IMR-90 (cell line): Measurements from ENCODE around the gene DLX3. TPM values are rescaled to one million over a fixed set of nuclear protein-coding genes. Genes with fewer than 3 reads are reported as not detected.

Experiments used
- ATAC-seq: fragments of 200-7000 bp; cut with Tn5 transposase; 2 replicates; pipeline ENCODE4 v1.9.1; 2020; ENCODE audit warnings: low read depth, mild to moderate bottlenecking, moderate library complexity
- BruUV-seq: library from RNA; stranded (reverse); fragments of 400-500 nt; replicated peaks from 2 replicates; lab custom pipeline; 2021; lab: Mats Ljungman, UMichigan
- CTCF ChIA-PET: fragments of 300-600 bp; formaldehyde crosslinking; extraction: SDS; loops from one replicate; lab custom pipeline; 2021; ENCODE audit warnings: antibody characterized with exemption; lab: Yijun Ruan, JAX
- POLR2A ChIA-PET: fragments of 300-600 bp; sonication (Branson Sonifier 250); formaldehyde crosslinking; loops from one replicate; lab custom pipeline; 2022; ENCODE audit warnings: antibody characterized with exemption; ENCODE audit not compliant: unreplicated experiment; lab: Charles Lee
- DNase-seq: peaks from one replicate; pipeline ENCODE4 v3.0.0; 2013
- H2AFZ ChIP-seq: replicated peaks from 2 replicates; pipeline ENCODE3; 2013; ENCODE audit warnings: low read length, mild to moderate bottlenecking; ENCODE audit not compliant: poor library complexity
- H2AK5ac ChIP-seq: 2 replicates; pipeline ENCODE4 v1.6.1; 2013; ENCODE audit warnings: low read depth, low read length, inconsistent platforms
- H2AK9ac ChIP-seq: replicated peaks from 2 replicates; pipeline ENCODE3; 2013; ENCODE audit warnings: mild to moderate bottlenecking, low read depth, low read length, moderate library complexity; ENCODE audit not compliant: poor library complexity
- H2BK120ac ChIP-seq: 2 replicates; pipeline ENCODE4 v1.6.1; 2013; ENCODE audit warnings: low read depth, low read length, inconsistent platforms
- H2BK15ac ChIP-seq: 3 replicates; pipeline ENCODE4 v1.6.1; 2013; ENCODE audit warnings: low read depth, low read length, inconsistent platforms
- H2BK20ac ChIP-seq: 2 replicates; pipeline ENCODE4 v1.6.1; 2013; ENCODE audit warnings: low read depth, mild to moderate bottlenecking, inconsistent platforms, low read length, moderate library complexity
- H2BK5ac ChIP-seq: 2 replicates; pipeline ENCODE4 v1.6.1; 2013; ENCODE audit warnings: mild to moderate bottlenecking, low read depth, low read length, inconsistent platforms; ENCODE audit not compliant: poor library complexity, severe bottlenecking
- H3K14ac ChIP-seq: replicated peaks from 2 replicates; pipeline ENCODE4 v1.6.1; 2013; ENCODE audit warnings: low read depth, low read length, inconsistent platforms
- H3K18ac ChIP-seq: 2 replicates; pipeline ENCODE4 v1.6.1; 2013; ENCODE audit warnings: low read depth, low read length, control low read depth
- H3K23ac ChIP-seq: 2 replicates; pipeline ENCODE4 v1.6.1; 2013; ENCODE audit warnings: low read depth, low read length, inconsistent platforms
- H3K27ac ChIP-seq: 2 replicates; pipeline ENCODE4 v1.5.1; 2013; ENCODE audit warnings: mild to moderate bottlenecking, control low read depth, low read length; ENCODE audit not compliant: insufficient read depth
- H3K27me3 ChIP-seq: 2 replicates; pipeline ENCODE4 v1.6.1; 2013; ENCODE audit warnings: low read length; ENCODE audit not compliant: control insufficient read depth, insufficient read depth
- H3K36me3 ChIP-seq: 2 replicates; pipeline ENCODE4 v1.6.1; 2013; ENCODE audit warnings: low read length, mixed read lengths; ENCODE audit not compliant: control insufficient read depth, insufficient read depth
- H3K4ac ChIP-seq: 2 replicates; pipeline ENCODE4 v1.6.1; 2013; ENCODE audit warnings: low read depth, low read length, inconsistent platforms
- H3K4me1 ChIP-seq: 2 replicates; pipeline ENCODE4 v1.6.1; 2013; ENCODE audit warnings: low read length, mixed read lengths; ENCODE audit not compliant: control insufficient read depth, insufficient read depth
- H3K4me2 ChIP-seq: 2 replicates; pipeline ENCODE4 v1.6.1; 2013; ENCODE audit warnings: low read depth, mild to moderate bottlenecking, control low read depth, low read length, moderate library complexity
- H3K4me3 ChIP-seq: 2 replicates; pipeline ENCODE4 v1.5.1; 2013; ENCODE audit warnings: low read depth, mild to moderate bottlenecking, control low read depth, low read length, moderate library complexity; ENCODE audit not compliant: insufficient read depth
- H3K56ac ChIP-seq: 2 replicates; pipeline ENCODE4 v1.6.1; 2013; ENCODE audit warnings: low read length, inconsistent platforms; ENCODE audit not compliant: insufficient read depth; ENCODE audit errors: extremely low read depth
- H3K79me1 ChIP-seq, 2 experiments: 2 replicates each; pipeline ENCODE4 v1.6.1; 2013; ENCODE audit warnings: low read length in 2 of 2, inconsistent platforms in 1 of 2, low read depth in 1 of 2
- H3K9ac ChIP-seq: 2 replicates; pipeline ENCODE4 v1.6.1; 2013; ENCODE audit warnings: low read depth, low read length, control low read depth
- H3K9me1 ChIP-seq: 2 replicates; pipeline ENCODE4 v1.6.1; 2013; ENCODE audit warnings: low read length, inconsistent platforms; ENCODE audit not compliant: insufficient read depth
- H3K9me3 ChIP-seq: 2 replicates; pipeline ENCODE4 v1.6.1; 2013; ENCODE audit warnings: low read length; ENCODE audit not compliant: control insufficient read depth, insufficient read depth
- H4K20me1 ChIP-seq: 2 replicates; pipeline ENCODE4 v1.6.1; 2013; ENCODE audit warnings: low read length, inconsistent platforms; ENCODE audit not compliant: insufficient read depth
- H4K5ac ChIP-seq: 2 replicates; pipeline ENCODE4 v1.6.1; 2013; ENCODE audit warnings: mild to moderate bottlenecking, low read depth, low read length, control low read depth
- H4K8ac ChIP-seq, 2 experiments: 2 replicates each; pipeline ENCODE4 v1.6.1; 2013; ENCODE audit warnings: low read depth in 2 of 2, low read length in 2 of 2, control low read depth in 1 of 2, inconsistent platforms in 1 of 2
- H4K91ac ChIP-seq: 2 replicates; pipeline ENCODE4 v1.6.1; 2013; ENCODE audit warnings: low read depth, low read length, inconsistent platforms; ENCODE audit not compliant: insufficient read depth
- CEBPB ChIP-seq: IDR thresholded peaks from 2 replicates; pipeline ENCODE4 v1.6.1; 2012; ENCODE audit warnings: low read depth, low read length, improper control_type of control experiment
- WGBS, 2 experiments: methylation state at CpG; one replicate each; pipeline versions ENCODE4 v1.1.5 to v1.1.7; 2013; ENCODE audit warnings: missing lambda C conversion rate in 2 of 2; ENCODE audit not compliant: insufficient read length in 1 of 2; ENCODE audit errors: extremely low coverage in 2 of 2; 5-methylcytosine and 5-hydroxymethylcytosine counted together
- dilution Hi-C: fragments of 300-500 bp; cut with HindIII; formaldehyde crosslinking; loops from one replicate; pipeline ENCODE4 v1.14.3; 2018; ENCODE audit warnings: low sequenced_read_pairs; ENCODE audit not compliant: unreplicated experiment
- in situ Hi-C: fragments of 300-500 bp; cut with MboI; formaldehyde crosslinking; loops from 3 replicates; pipeline ENCODE4 v1.14.3; 2019; ENCODE audit warnings: low sequenced_read_pairs, inconsistent platforms, mixed read lengths
- intact Hi-C: fragments of 100-400 bp; cut with micrococcal nuclease; formaldehyde crosslinking; loops from 2 replicates; pipeline ENCODE4 v1.10.0; 2022
- polyA plus RNA-seq, 3 experiments: library from polyadenylated mRNA; depleted of rRNA; stranded (reverse); fragments of >200 nt; gene quantifications; 2 replicates each; pipeline ENCODE4 v1.2.3, GENCODE V29; 2012; ENCODE audit warnings: low replicate concordance in 1 of 3
- total RNA-seq: library from RNA; depleted of rRNA; stranded (reverse); fragments of >200 nt; gene quantifications from 2 replicates; pipeline ENCODE4 v1.2.3, GENCODE V29; 2012

The DLX3 gene
- total and polyA plus RNA-seq, 2 of the 4 experiments (the other 2 are of a cell fraction): not detected

GRCh38 chr17:49980703-49981197 lies 14.3 kb downstream of the DLX3 start:
- no peak overlapping the region for H3K4me2 ChIP-seq
- H3K4me1 ChIP-seq: no peaks in the 10 kb centered on the region; the same call in 1 of the 2 replicates
- no peak for TF ChIP-seq CEBPB
- H2AK5ac ChIP-seq: no peak overlapping the region
- H3K9ac ChIP-seq: no peak overlapping the region
- in situ Hi-C loops: no loop called here
- no peak overlapping the region for H4K91ac ChIP-seq
- H3K27me3 ChIP-seq: peaks cover 87% of the 10 kb centered on the region
- no peak overlapping the region for H2AFZ ChIP-seq
- dilution Hi-C loops: no loop called here
- POLR2A ChIA-PET: no interaction called here
- H3K4ac ChIP-seq: no peak overlapping the region
- ATAC-seq (no peak), DNase-seq (no peak)
- H4K20me1 ChIP-seq: no peaks in the 10 kb centered on the region
- no peak overlapping the region for H3K27ac ChIP-seq
- no peak overlapping the region for H3K4me3 ChIP-seq
- H2BK120ac ChIP-seq: no peak overlapping the region
- H3K23ac ChIP-seq: no peak overlapping the region
- peaks cover 3% of the 10 kb centered on the region; the same call in 1 of the 2 replicates for H3K9me3 ChIP-seq
- H3K79me1 ChIP-seq: no peaks in the 10 kb centered on the region
- no peak overlapping the region for H3K14ac ChIP-seq
- H2BK5ac ChIP-seq: no peak overlapping the region
- no peak overlapping the region for H3K18ac ChIP-seq
- intact Hi-C loops: no loop called here
- no peak overlapping the region for H4K8ac ChIP-seq
- no peak overlapping the region for H2BK20ac ChIP-seq
- no TSS peak for BruUV-seq
- CTCF ChIA-PET: interaction anchor here (0.6 kb wide), 1 partner anchor 92 kb away, joined by 4 read pairs; no protein-coding TSS in a partner anchor
- H3K9me1 ChIP-seq: no peaks in the 10 kb centered on the region; the same call in 1 of the 2 replicates
- no peak overlapping the region for H2BK15ac ChIP-seq
- 7% methylated on average over 2 of the region's 7 CpGs; no CpG with 5 or more reads in 1 of the 2 experiments for WGBS, 2 experiments
- no peaks in the 10 kb centered on the region for H3K36me3 ChIP-seq
- H4K5ac ChIP-seq: no peak overlapping the region
- no peak overlapping the region for H2AK9ac ChIP-seq
- no peak overlapping the region for H3K56ac ChIP-seq
